ENCODE data around the gene GOSR2.
"Not testable (repeated sequence)": the region's sequence is repeated elsewhere in the genome, so short reads cannot be mapped to it uniquely, and the experiment has no call there.

The GOSR2 gene

GRCh38 chr17:46894024-46894423, 28.9 kb upstream of the GOSR2 start:
- DNase-seq (ENCODE audit: low spot score): no peak

GRCh38 chr17:46894476-46895151, 28.3 kb upstream of the GOSR2 start:
- DNase-seq (ENCODE audit: low spot score): no peak

GRCh38 chr17:46895171-46895570, 27.8 kb upstream of the GOSR2 start:
- DNase-seq (ENCODE audit: low spot score): no peak

GRCh38 chr17:46896991-46897390, 26.0 kb upstream of the GOSR2 start:
- no peak for DNase-seq (ENCODE audit: low spot score)

- DNase-seq (ENCODE audit: low spot score): no peak
Observed at GRCh38 chr17:46898364-46898763, 24.6 kb upstream of the GOSR2 start.

GRCh38 chr17:46898860-46899259, 24.1 kb upstream of the GOSR2 start:
- DNase-seq (ENCODE audit: low spot score): no peak

- DNase-seq (ENCODE audit: low spot score): no peak
Observed at GRCh38 chr17:46901291-46901690, 21.7 kb upstream of the GOSR2 start.

- DNase-seq (ENCODE audit: low spot score): no peak
Observed at GRCh38 chr17:46903762-46904672, 18.9 kb upstream of the GOSR2 start.

GRCh38 chr17:46908068-46908737, 14.8 kb upstream of the GOSR2 start:
- DNase-seq (ENCODE audit: low spot score): no peak

GRCh38 chr17:46910179-46910927, 12.6 kb upstream of the GOSR2 start:
- DNase-seq (ENCODE audit: low spot score): no peak

- DNase-seq (ENCODE audit: low spot score): no peak
Observed at GRCh38 chr17:46911311-46911710, 11.6 kb upstream of the GOSR2 start.

- DNase-seq (ENCODE audit: low spot score): no peak
Observed at GRCh38 chr17:46915596-46915995, 7.4 kb upstream of the GOSR2 start.

- DNase-seq (ENCODE audit: low spot score): no peak
Observed at GRCh38 chr17:46916211-46916610, 6.7 kb upstream of the GOSR2 start.

- no peak for DNase-seq (ENCODE audit: low spot score)
Observed at GRCh38 chr17:46916623-46917022, 6.3 kb upstream of the GOSR2 start.

- no peak for DNase-seq (ENCODE audit: low spot score)
Observed at GRCh38 chr17:46917041-46917440, 5.9 kb upstream of the GOSR2 start.

- no peak for DNase-seq (ENCODE audit: low spot score)
Observed at GRCh38 chr17:46917516-46917915, 5.4 kb upstream of the GOSR2 start.

GRCh38 chr17:46921962-46922361, 998 bp upstream of the GOSR2 start:
- not testable (repeated sequence) for DNase-seq (ENCODE audit: low spot score)

GRCh38 chr17:46922487-46922803, 515 bp upstream of the GOSR2 start:
- no peak for DNase-seq (ENCODE audit: low spot score)

GRCh38 chr17:46925185-46925868, 2.4 kb downstream of the GOSR2 start:
- DNase-seq (ENCODE audit: low spot score): no peak

GRCh38 chr17:46928467-46929261, 5.7 kb downstream of the GOSR2 start:
- no peak for DNase-seq (ENCODE audit: low spot score)

GRCh38 chr17:46929413-46929812, 6.5 kb downstream of the GOSR2 start:
- DNase-seq (ENCODE audit: low spot score): no peak
